ENCODE measurements around the gene STAT5A. TPM values are rescaled to one million over a fixed set of nuclear protein-coding genes. Genes with fewer than 3 reads are reported as not detected.
A peak's percentile ranks its signal among the peaks of the same experiment; 100 is the strongest.
"Not testable (repeated sequence)": the region's sequence is repeated elsewhere in the genome, so short reads cannot be mapped to it uniquely, and the experiment has no call there.

Gene STAT5A
- total RNA-seq, 1 donor from 2014 or later = 1.4 TPM

GRCh38 chr17:42308446-42308845 is 20.1 kb downstream of the STAT5A start:
- DNase-seq = no peak

GRCh38 chr17:42309142-42309541 is 20.8 kb downstream of the STAT5A start:
- no peak for DNase-seq

- DNase-seq = no peak
Observed at GRCh38 chr17:42309986-42310786, 21.9 kb downstream of the STAT5A start.

GRCh38 chr17:42310787-42311215 is 22.5 kb downstream of the STAT5A start:
- no peak for DNase-seq

GRCh38 chr17:42311240-42312034 is 23.1 kb downstream of the STAT5A start:
- DNase-seq = no peak

GRCh38 chr17:42312035-42312284 is 23.7 kb downstream of the STAT5A start:
- DNase-seq = no peak

- peak; percentile 76 for DNase-seq
Observed at GRCh38 chr17:42312285-42313130, 24.2 kb downstream of the STAT5A start.

- no peak for DNase-seq
Observed at GRCh38 chr17:42313389-42313772, 25.1 kb downstream of the STAT5A start.

GRCh38 chr17:42313773-42314566 is 25.7 kb downstream of the STAT5A start:
- DNase-seq = no peak

- no peak for DNase-seq
Observed at GRCh38 chr17:42315402-42316156, 27.3 kb downstream of the STAT5A start.

- no peak for DNase-seq
Observed at GRCh38 chr17:42316755-42317154, 28.5 kb downstream of the STAT5A start.

- no peak for DNase-seq
Observed at GRCh38 chr17:42317266-42317845, 29.1 kb downstream of the STAT5A start.

GRCh38 chr17:42317967-42318366 is 29.7 kb downstream of the STAT5A start:
- not testable (repeated sequence) for DNase-seq

GRCh38 chr17:42321555-42321954 is 33.3 kb downstream of the STAT5A start:
- DNase-seq = no peak

- peak; percentile 72 for DNase-seq
Observed at GRCh38 chr17:42322382-42323267, 34.3 kb downstream of the STAT5A start.

- no peak for DNase-seq
Observed at GRCh38 chr17:42323268-42323773, 35.0 kb downstream of the STAT5A start.

- no peak for DNase-seq
Observed at GRCh38 chr17:42325026-42325425, 36.7 kb downstream of the STAT5A start.

- no peak for DNase-seq
Observed at GRCh38 chr17:42329025-42329976, 41.0 kb downstream of the STAT5A start.

Measured in occipital lobe (tissue), 2 donors.